Stimulated activated CD8-positive, alpha-beta memory T cell treated with anti-CD3 and anti-CD28 coated beads, Interleukin-15, amount 100 ng/mL, for 48 hours (primary cell): ENCODE data around the gene CD200.
"Not testable (repeated sequence)": the region's sequence is repeated elsewhere in the genome, so short reads cannot be mapped to it uniquely, and the experiment has no call there.

Experiments
- DNase-seq, 2 donors: peaks; one replicate each; pipeline ENCODE4 v3.0.0-alpha.2; 2020; ENCODE audit warnings: low read depth in 2 of 2

CD200 gene

GRCh38 chr3:112388972-112389371, 56.0 kb downstream of the CD200 start:
- no peak for DNase-seq

GRCh38 chr3:112389961-112390360, 57.0 kb downstream of the CD200 start:
- no peak for DNase-seq

DNA sequence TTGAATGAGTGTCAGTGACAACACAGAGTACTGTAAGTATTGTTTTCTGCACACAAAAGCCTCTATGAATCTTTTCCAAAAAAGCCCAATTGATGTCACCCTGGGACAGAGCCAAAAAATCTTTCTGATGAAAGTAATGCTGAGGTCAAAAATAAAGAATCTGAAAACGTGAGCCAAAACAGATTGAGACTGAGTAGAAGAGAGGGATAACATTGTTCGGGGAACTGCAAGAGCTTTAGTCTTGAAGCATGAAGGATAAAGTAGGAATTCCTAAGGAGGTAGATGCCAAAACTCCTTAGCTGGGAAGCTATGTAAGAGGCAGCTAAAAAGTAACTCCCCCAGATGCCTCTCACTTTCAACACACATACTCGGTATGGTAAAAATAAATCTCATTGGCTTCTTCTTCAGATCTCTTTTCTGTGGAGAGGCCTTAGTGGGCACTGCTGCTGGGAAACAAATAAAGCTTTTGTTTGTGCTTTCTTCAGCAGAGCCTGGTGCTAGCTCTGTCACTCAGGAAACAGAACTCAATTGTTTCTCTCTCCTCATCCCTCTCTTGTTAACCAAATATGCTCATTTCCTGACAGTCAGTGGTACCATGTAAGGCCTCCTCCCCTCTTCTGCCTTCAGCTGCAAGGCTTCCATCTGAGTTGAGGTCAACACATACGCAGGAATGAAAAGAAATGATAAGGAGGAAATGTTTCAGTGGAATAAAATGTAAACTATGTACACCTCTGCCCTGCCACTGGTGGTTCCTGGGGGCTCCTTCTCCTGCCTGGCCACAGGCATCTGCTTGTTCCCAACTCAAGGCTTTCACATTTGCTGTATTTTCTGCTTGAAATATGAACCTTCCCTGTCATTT, 58.1 kb downstream of the CD200 start:
- DNase-seq, result no peak

- DNase-seq, result no peak
Measured at GRCh38 chr3:112391648-112392047, 58.7 kb downstream of the CD200 start.

- no peak for DNase-seq
Measured at GRCh38 chr3:112392393-112393359, 59.7 kb downstream of the CD200 start.

DNA sequence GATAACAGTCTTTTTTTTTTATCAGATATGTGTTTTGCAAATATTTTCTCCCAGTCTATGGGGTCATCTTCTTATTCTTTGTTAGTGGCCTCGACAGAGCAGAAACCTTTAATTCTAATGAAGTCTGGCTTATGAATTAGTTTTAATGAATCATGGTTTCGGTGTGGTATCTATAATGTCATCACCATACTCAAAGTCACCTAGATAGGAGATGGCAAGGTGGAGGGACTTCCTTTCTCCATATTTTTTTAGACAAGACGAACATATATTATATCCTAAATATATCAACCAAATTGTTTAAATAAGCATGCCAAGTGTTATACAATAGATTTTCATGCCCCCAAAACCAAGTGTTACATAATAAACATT, 60.4 kb downstream of the CD200 start:
- no peak for DNase-seq

DNA sequence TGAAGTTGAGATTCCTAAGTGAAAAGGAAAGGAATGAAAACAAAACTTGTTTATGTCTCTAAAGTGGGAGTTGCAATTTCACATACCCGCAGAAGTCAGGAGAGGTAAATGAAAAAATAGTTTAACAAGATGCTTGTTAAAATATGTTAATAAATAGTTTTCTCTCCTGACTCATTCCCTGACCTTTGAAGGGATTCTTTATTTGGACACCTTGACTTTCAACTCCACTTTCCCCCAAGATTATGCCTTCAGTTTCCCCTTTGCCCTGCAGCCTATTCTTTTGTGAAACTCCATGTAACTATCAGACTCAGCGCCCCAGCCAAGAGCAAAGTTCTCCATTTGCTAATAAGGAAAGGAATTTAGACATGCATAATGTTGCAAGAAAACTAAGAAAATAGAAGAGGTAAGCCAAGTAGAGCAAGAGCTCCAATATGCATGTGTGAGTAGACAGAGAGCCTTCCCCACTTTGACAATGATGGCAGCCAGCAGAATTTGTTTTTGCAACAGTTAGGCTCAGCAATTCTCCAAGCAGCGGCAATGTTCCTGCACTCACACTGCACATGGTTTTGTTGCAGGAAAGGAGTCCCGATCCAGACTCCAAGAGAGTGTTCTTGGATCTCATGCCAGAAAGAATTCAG, 61.2 kb downstream of the CD200 start:
- no peak for DNase-seq

GRCh38 chr3:112395181-112395895, 62.4 kb downstream of the CD200 start:
- no peak for DNase-seq

GRCh38 chr3:112395896-112396290, 62.9 kb downstream of the CD200 start:
- no peak for DNase-seq

GRCh38 chr3:112397556-112397955, 64.6 kb downstream of the CD200 start:
- DNase-seq, result no peak

DNA sequence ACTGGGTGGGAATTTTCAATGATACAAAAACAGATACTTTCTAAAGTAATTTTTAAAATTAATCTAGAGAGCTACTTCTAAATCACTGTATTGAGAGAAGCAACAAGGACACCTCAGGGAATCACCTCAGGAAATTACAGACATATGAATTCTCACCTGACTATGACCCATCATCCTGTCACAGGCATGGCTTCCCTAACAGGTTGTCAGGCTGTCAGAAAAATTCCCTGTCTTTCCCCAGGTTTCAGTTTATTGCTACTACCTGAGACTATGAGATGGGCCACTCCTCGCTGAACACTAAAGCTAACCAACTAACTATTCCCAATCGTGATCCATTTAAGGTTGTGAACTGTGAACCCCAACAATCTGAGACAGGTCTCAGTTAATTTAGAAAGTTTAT, 66.1 kb downstream of the CD200 start:
- DNase-seq, result no peak

GRCh38 chr3:112399554-112399953, 66.6 kb downstream of the CD200 start:
- not testable (repeated sequence) for DNase-seq

GRCh38 chr3:112400317-112400716, 67.4 kb downstream of the CD200 start:
- DNase-seq, result not testable (repeated sequence)

DNA sequence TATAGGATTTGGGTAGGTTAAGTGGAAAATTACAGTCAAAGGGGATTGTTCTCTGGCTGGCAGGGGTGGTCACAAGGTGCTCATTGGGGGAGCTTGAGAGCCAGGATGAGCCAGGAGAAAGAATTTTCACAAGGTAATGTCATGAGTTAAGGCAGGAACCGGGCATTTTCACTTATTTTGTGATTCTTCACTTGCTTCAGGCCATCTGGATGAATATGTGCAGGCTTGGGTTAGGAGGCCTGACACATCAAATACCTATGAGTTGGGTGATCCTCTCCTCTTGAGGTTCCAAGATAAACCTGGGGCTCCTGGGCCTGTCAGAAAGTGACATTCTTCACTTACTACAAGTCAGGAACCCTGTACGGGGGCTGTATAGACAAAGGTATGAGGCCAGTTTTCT, 68.7 kb downstream of the CD200 start:
- DNase-seq, result no peak

GRCh38 chr3:112403103-112403502, 70.1 kb downstream of the CD200 start:
- DNase-seq, result no peak

GRCh38 chr3:112404924-112405549, 72.1 kb downstream of the CD200 start:
- DNase-seq, result not testable (repeated sequence)

DNA sequence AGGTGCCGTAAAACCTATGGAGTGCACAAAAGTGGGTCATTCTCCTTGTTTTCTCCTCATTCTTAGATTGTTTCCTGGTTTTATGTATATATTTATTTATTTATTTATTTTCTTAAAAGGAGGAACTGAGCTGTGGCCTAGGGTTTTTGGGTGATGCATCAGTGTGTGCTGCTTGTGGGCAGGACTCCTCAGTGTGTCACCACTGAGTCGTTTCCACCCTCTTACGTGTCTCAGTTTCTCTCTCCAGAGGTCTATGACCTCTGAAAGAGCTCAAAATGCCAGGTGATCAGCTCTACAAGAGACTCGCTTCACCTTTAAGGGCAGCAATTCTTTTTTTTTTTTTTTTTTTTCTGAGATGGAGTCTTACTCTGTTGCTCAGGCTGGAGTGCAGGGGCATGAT, 72.9 kb downstream of the CD200 start:
- peak in 1 of 2 donors; percentile 16 for DNase-seq

DNA sequence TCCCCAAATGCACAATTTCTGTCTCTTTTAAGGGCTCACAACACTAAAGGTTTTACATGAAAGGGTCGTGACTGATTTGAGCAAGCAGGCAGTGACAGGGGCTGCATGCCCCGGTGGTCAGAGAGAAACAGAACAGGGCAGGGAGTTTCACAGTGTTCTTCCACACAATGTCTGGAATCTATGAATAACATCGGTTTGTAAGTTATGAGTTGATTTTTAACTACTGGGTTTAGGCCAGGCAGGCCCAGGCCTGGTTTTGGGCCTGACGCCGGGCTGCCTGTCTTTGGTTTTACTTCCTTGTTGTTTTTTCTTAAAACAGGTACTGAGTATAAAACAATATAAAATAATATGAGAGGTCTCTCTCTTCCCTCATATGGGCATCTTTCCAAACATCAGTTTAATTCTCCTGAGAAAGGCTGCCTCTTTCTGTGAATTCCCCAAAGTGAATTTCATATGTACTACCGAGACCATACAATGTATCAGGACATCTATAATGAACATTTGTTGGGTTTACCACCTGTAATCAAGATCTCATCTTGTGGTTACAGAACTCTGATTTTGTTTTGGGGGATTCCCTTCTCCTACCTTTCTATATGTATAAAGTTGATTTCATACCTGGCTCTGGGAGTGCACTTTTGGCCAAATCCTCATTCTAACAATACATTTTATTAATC, 74.4 kb downstream of the CD200 start:
- no peak for DNase-seq

GRCh38 chr3:112407888-112408702, 75.1 kb downstream of the CD200 start:
- no peak for DNase-seq

- no peak for DNase-seq
Measured at GRCh38 chr3:112409041-112409440, 76.1 kb downstream of the CD200 start.
